ENCODE results near the gene UQCR10.

UQCR10 gene

GRCh38 chr22:29767171-29768051, at the start of gene UQCR10:
TSS of gene UQCR10 (plus strand) at chr22:29767369. CDS start at chr22:29767399, 30 bp downstream.
- peak; percentile 58 for DNase-seq

GRCh38 chr22:29717789-29718188, 49.4 kb upstream of the UQCR10 start:
- DNase-seq: no peak

GRCh38 chr22:29718949-29719898, 47.9 kb upstream of the UQCR10 start:
- DNase-seq: no peak

- DNase-seq: no peak
Observed at GRCh38 chr22:29719899-29720645, 47.1 kb upstream of the UQCR10 start, which contains the start of gene CABP7. TSS of gene CABP7 (plus strand) at chr22:29720003. CDS start at chr22:29720425, 422 bp downstream.

GRCh38 chr22:29720811-29721323, 46.3 kb upstream of the UQCR10 start:
- no peak for DNase-seq

GRCh38 chr22:29722151-29722550, 45.0 kb upstream of the UQCR10 start:
- no peak for DNase-seq

GRCh38 chr22:29722587-29722986, 44.6 kb upstream of the UQCR10 start:
- no peak for DNase-seq

GRCh38 chr22:29723766-29724165, 43.4 kb upstream of the UQCR10 start:
- no peak for DNase-seq

GRCh38 chr22:29724843-29725242, 42.3 kb upstream of the UQCR10 start:
- no peak for DNase-seq

- no peak for DNase-seq
Observed at GRCh38 chr22:29726106-29726505, 41.1 kb upstream of the UQCR10 start.

- DNase-seq: no peak
Observed at GRCh38 chr22:29726512-29727130, 40.5 kb upstream of the UQCR10 start.

- DNase-seq: no peak
Observed at GRCh38 chr22:29727131-29727523, 40.0 kb upstream of the UQCR10 start.

GRCh38 chr22:29729161-29729560, 38.0 kb upstream of the UQCR10 start:
- DNase-seq: no peak

GRCh38 chr22:29731058-29731850, 35.9 kb upstream of the UQCR10 start:
- no peak for DNase-seq

GRCh38 chr22:29732883-29733282, 34.3 kb upstream of the UQCR10 start:
- DNase-seq: no peak

- DNase-seq: peak; percentile 33
Observed at GRCh38 chr22:29733362-29734201, 33.6 kb upstream of the UQCR10 start.

- DNase-seq: no peak
Observed at GRCh38 chr22:29734406-29734805, 32.8 kb upstream of the UQCR10 start.

GRCh38 chr22:29734838-29735237, 32.3 kb upstream of the UQCR10 start:
- DNase-seq: no peak

- DNase-seq: no peak
Observed at GRCh38 chr22:29735416-29735815, 31.8 kb upstream of the UQCR10 start.
